ENCODE data around the gene ZPR1.

DNA sequence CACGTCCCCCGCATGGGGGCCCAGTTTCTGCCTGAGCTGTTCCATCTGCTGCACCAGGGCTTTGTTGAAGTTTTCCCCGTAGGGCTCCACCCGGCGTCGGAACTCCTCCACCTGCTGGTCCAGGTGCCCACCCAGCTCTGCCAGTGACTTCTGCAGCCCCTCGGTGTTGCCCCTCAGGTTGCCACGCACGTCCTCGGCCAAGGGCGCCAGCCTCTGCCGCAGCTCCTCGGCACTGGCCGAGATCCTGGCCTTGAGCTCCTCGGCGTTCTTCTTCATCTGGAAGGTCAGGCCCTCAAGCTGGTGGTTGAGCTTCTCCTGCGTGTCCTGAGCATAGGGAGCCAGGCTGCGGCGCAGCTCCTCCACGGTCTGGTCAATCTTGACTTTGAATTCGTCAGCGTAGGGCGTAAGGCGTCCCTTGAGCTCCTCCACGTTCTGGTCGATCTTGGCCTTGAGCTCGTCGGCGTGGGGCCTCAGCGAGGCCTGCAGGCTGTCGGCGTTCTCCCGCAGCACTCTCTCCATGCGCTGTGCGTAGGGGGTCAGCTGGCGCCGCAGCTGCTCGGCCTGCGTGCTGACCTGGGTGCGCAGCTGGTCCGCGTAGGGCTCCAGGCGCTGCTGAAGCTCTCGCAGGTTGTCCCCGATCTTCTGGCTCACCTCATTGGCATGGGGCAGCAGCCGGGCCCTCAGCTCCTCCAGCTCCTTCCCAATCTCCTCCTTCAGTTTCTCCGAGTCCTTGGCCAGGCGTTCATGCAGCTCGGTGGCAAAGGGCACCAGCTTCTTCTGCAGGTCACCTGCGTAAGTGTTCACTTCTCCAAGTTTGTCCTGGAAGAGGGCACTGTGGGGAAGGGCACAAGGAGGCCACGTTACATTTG lies 33.5 kb upstream of the ZPR1 start:
- no peak for TF ChIP-seq CTCF (IDR thresholded peaks at IDR 0.05)
- TF ChIP-seq POLR2A (IDR thresholded peaks at IDR 0.05): no peak
